Measurements from ENCODE around the gene ANK3.

Gene ANK3

GRCh38 chr10:60031664-60032063 lies 358.0 kb downstream of the ANK3 start:
- Histone ChIP-seq H3K36me3 (ENCODE audit: insufficient read depth, low read length) (no peaks in the 10 kb centered on the region), H3K9me3 (ENCODE audit: control insufficient read depth, insufficient read depth, low read length) (no peaks in the 10 kb centered on the region), H3K9ac (ENCODE audit: low read depth, low read length) (no peak overlapping the region), H3K4me1 (ENCODE audit: insufficient read depth, low read length) (no peaks in the 10 kb centered on the region)

DNA sequence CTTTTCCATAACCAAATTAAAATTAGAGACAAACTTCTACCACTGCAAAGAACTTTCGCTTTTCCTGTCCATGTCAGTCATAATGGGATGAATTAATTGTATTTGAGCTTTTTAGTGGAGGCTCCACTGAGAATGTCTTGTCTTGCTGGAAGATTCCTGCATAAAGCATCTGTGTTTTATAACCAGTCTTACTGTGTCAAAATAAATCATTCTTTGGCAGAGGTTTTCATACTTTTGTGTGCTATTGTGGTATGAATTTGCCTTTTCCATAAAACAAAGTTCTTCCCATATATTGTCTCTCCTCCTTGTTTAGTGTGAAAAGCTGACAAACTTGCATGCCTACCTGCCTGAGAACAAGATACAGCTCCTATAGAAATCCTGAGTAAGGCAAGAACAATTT lies 358.5 kb downstream of the ANK3 start:
- no peaks in the 10 kb centered on the region for H3K9me3 ChIP-seq (ENCODE audit: control insufficient read depth, insufficient read depth, low read length)
- H3K36me3 ChIP-seq (ENCODE audit: insufficient read depth, low read length): no peaks in the 10 kb centered on the region
- H3K9ac ChIP-seq (ENCODE audit: low read depth, low read length): no peak overlapping the region
- no peaks in the 10 kb centered on the region for H3K4me1 ChIP-seq (ENCODE audit: insufficient read depth, low read length)

- no peak overlapping the region for H3K9ac ChIP-seq (ENCODE audit: low read depth, low read length)
These were observed 360.2 kb downstream of the ANK3 start for GRCh38 chr10:60029475-60029874.

GRCh38 chr10:60028081-60028480 lies 361.6 kb downstream of the ANK3 start:
- Histone ChIP-seq H3K9me3 (ENCODE audit: control insufficient read depth, insufficient read depth, low read length) (no peaks in the 10 kb centered on the region), H3K9ac (ENCODE audit: low read depth, low read length) (no peak overlapping the region), H3K36me3 (ENCODE audit: insufficient read depth, low read length) (no peaks in the 10 kb centered on the region), H3K4me1 (ENCODE audit: insufficient read depth, low read length) (no peaks in the 10 kb centered on the region)

More at GRCh38 chr10:60029475-60029874, 360.2 kb downstream of the ANK3 start:
- H3K36me3 ChIP-seq (ENCODE audit: insufficient read depth, low read length): no peaks in the 10 kb centered on the region
- no peaks in the 10 kb centered on the region for H3K4me1 ChIP-seq (ENCODE audit: insufficient read depth, low read length)
- no peaks in the 10 kb centered on the region for H3K9me3 ChIP-seq (ENCODE audit: control insufficient read depth, insufficient read depth, low read length)

- Histone ChIP-seq H3K36me3 (ENCODE audit: insufficient read depth, low read length) (no peaks in the 10 kb centered on the region), H3K4me1 (ENCODE audit: insufficient read depth, low read length) (no peaks in the 10 kb centered on the region), H3K9me3 (ENCODE audit: control insufficient read depth, insufficient read depth, low read length) (no peaks in the 10 kb centered on the region), H3K9ac (ENCODE audit: low read depth, low read length) (no peak overlapping the region)
These were observed 364.4 kb downstream of the ANK3 start for GRCh38 chr10:60025279-60025678.

DNA sequence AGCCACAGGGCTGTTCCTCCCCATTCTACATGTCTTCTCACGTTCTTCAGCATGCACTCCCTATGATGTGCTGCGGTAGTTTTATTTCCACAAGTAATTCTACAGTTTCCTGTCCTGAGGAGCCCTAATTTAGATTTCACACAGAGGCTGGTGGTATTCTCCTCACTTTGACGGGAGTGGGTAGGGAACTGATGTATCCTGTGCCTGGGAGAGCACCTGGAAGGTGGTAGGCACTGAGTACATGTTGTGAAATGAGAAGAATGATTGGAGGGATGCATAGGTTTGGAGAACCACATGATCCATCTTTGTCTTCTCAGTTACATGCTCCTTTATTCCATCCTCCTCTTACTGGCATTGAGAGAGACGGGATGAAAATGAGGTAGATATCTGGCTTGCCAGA lies 365.2 kb downstream of the ANK3 start:
- Histone ChIP-seq H3K36me3 (ENCODE audit: insufficient read depth, low read length) (no peaks in the 10 kb centered on the region), H3K9ac (ENCODE audit: low read depth, low read length) (no peak overlapping the region), H3K4me1 (ENCODE audit: insufficient read depth, low read length) (no peaks in the 10 kb centered on the region), H3K9me3 (ENCODE audit: control insufficient read depth, insufficient read depth, low read length) (no peaks in the 10 kb centered on the region)

- no peaks in the 10 kb centered on the region for H3K4me1 ChIP-seq (ENCODE audit: insufficient read depth, low read length)
- H3K36me3 ChIP-seq (ENCODE audit: insufficient read depth, low read length): no peaks in the 10 kb centered on the region
- H3K9ac ChIP-seq (ENCODE audit: low read depth, low read length): no peak overlapping the region
- H3K9me3 ChIP-seq (ENCODE audit: control insufficient read depth, insufficient read depth, low read length): no peaks in the 10 kb centered on the region
These were observed 366.4 kb downstream of the ANK3 start for GRCh38 chr10:60023155-60023877.

GRCh38 chr10:60021361-60021760 lies 368.3 kb downstream of the ANK3 start:
- Histone ChIP-seq H3K9me3 (ENCODE audit: control insufficient read depth, insufficient read depth, low read length) (no peaks in the 10 kb centered on the region), H3K4me1 (ENCODE audit: insufficient read depth, low read length) (no peaks in the 10 kb centered on the region), H3K36me3 (ENCODE audit: insufficient read depth, low read length) (no peaks in the 10 kb centered on the region), H3K9ac (ENCODE audit: low read depth, low read length) (no peak overlapping the region)

DNA sequence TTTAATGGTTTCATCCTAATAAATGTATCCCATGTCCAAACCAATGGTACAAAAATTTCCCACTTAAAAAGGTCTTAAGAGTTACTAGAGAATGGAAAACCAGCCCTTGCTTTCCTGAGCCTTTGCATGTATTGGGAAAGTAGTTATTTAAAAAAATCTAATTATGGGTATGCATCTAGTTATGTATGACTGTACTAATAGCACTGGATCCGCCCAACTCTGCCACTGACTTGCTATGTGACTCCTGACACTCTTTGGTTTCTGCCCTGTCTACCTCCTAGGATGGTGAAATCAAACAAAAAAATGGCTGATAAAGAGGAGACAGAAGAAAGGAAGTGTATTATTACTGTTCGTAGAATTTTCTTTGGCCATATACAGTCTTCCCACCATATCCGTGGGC lies 372.9 kb downstream of the ANK3 start:
- Histone ChIP-seq H3K4me1 (ENCODE audit: insufficient read depth, low read length) (no peaks in the 10 kb centered on the region), H3K9me3 (ENCODE audit: control insufficient read depth, insufficient read depth, low read length) (peaks cover 8% of the 10 kb centered on the region), H3K36me3 (ENCODE audit: insufficient read depth, low read length) (no peaks in the 10 kb centered on the region), H3K9ac (ENCODE audit: low read depth, low read length) (no peak overlapping the region)

DNA sequence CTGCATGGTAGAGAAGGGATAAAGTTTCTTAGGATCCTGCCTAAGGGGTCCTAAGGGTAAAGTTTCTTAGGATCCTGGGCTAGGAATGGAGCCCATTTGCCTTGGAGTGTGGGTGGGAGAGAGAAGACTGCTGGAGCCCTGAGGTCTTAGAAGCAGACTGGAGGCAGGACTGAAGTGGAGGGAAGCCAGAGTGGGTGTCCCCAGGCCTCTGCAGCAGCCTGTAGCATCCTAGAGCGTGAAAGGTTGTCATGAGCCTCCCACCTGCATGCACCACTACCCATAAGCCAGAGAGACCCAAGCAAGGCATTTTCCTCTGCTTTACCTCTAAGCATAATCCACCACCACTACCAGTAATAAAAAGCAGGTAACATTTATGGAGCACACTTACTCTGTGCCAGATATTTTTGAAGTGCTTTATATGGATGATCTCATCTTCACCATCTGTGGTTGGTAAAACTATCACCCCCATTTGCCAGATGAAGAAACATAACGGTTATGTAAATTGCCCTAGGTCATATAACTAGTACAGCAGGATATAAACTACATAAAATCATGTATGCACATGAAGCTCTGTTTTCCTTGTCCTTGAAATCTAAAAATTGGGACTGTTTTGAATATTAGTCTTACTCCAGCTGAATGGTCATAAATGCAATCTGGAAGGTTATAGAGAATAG lies 379.8 kb downstream of the ANK3 start:
- H3K4me1 ChIP-seq (ENCODE audit: insufficient read depth, low read length): no peaks in the 10 kb centered on the region
- no peaks in the 10 kb centered on the region for H3K36me3 ChIP-seq (ENCODE audit: insufficient read depth, low read length)
- no peak overlapping the region for H3K9ac ChIP-seq (ENCODE audit: low read depth, low read length)
- H3K9me3 ChIP-seq (ENCODE audit: control insufficient read depth, insufficient read depth, low read length): no peaks in the 10 kb centered on the region

DNA sequence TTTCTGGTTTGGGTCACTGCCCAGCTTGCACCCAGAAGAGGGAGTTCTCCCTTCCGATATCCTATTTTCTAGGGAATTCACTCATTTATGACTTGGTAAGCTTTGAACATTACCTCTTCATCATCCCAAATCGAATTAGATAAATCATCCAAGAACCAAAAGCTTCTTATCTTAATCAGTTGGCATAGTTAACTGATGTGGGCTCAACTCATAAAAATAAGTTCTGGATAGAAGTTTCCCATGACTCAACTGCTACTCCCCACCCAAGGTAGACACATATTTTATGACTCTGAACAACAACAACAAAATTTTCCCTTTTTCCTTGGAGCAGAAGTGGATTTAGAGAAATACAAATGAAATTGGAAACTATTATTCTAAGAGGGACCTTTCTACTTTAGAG lies 380.4 kb downstream of the ANK3 start:
- Histone ChIP-seq H3K4me1 (ENCODE audit: insufficient read depth, low read length) (peaks cover under 1% of the 10 kb centered on the region; the same call in 1 of the 2 replicates), H3K9me3 (ENCODE audit: control insufficient read depth, insufficient read depth, low read length) (no peaks in the 10 kb centered on the region), H3K36me3 (ENCODE audit: insufficient read depth, low read length) (no peaks in the 10 kb centered on the region), H3K9ac (ENCODE audit: low read depth, low read length) (no peak overlapping the region)

GRCh38 chr10:60008816-60009215 lies 380.9 kb downstream of the ANK3 start:
- Histone ChIP-seq H3K4me1 (ENCODE audit: insufficient read depth, low read length) (peaks cover 5% of the 10 kb centered on the region; the same call in 1 of the 2 replicates), H3K9me3 (ENCODE audit: control insufficient read depth, insufficient read depth, low read length) (no peaks in the 10 kb centered on the region), H3K36me3 (ENCODE audit: insufficient read depth, low read length) (no peaks in the 10 kb centered on the region), H3K9ac (ENCODE audit: low read depth, low read length) (no peak overlapping the region)

DNA sequence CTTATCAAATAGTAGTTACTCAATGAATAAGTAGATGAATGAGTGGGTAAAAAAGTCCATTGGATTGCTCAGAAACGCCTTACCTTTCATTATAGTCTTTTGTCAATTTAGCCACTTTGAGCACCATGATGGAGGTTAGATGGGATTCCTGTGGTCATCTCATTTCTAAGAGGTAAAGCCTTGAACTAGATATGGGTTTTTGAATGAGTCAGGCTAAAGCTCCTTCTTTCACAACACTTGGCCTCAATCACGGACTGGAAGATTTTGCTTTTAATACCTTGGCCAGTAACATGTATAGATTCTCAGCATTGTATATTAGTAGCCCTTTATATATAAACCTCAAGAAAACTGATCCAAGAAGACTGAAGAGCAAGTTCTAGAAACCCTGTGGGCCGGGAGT lies 383.6 kb downstream of the ANK3 start:
- H3K36me3 ChIP-seq (ENCODE audit: insufficient read depth, low read length): no peaks in the 10 kb centered on the region
- H3K4me1 ChIP-seq (ENCODE audit: insufficient read depth, low read length): peaks cover 14% of the 10 kb centered on the region
- H3K9ac ChIP-seq (ENCODE audit: low read depth, low read length): no peak overlapping the region
- no peaks in the 10 kb centered on the region for H3K9me3 ChIP-seq (ENCODE audit: control insufficient read depth, insufficient read depth, low read length)

GRCh38 chr10:60003651-60004523 lies 385.8 kb downstream of the ANK3 start:
- H3K4me1 ChIP-seq (ENCODE audit: insufficient read depth, low read length): peaks cover 14% of the 10 kb centered on the region
- H3K9me3 ChIP-seq (ENCODE audit: control insufficient read depth, insufficient read depth, low read length): no peaks in the 10 kb centered on the region
- no peaks in the 10 kb centered on the region for H3K36me3 ChIP-seq (ENCODE audit: insufficient read depth, low read length)
- no peak overlapping the region for H3K9ac ChIP-seq (ENCODE audit: low read depth, low read length)

All from ES-I3 (cell line).